B cell (primary cell): ENCODE data around the gene SPEG. TPM values are rescaled to one million over a fixed set of nuclear protein-coding genes. Genes with fewer than 3 reads are reported as not detected.

Experiments
- ATAC-seq: fragments of 200-7000 bp; cut with Tn5 transposase; one replicate; pipeline ENCODE4 v1.10.0; 2021; ENCODE audit warnings: low read depth, mild to moderate bottlenecking, moderate number of reproducible peaks, moderate library complexity
- CTCF ChIA-PET: fragments of 350-600 bp; sonication (Branson Sonifier 250); formaldehyde crosslinking; loops from one replicate; lab custom pipeline; 2021; ENCODE audit warnings: antibody characterized with exemption, inconsistent platforms; lab: Charles Lee
- POLR2A ChIA-PET: fragments of 350-600 bp; sonication (Branson Sonifier 250); formaldehyde crosslinking; loops from one replicate; lab custom pipeline; 2021; ENCODE audit warnings: antibody characterized with exemption; lab: Charles Lee
- DNase-seq: peaks from one replicate; pipeline ENCODE4 v3.0.0; 2013
- H2AFZ ChIP-seq: 2 replicates; pipeline ENCODE4 v1.6.1; 2012; ENCODE audit warnings: mild to moderate bottlenecking, low read depth, low read length; ENCODE audit not compliant: insufficient read depth, poor library complexity, severe bottlenecking
- H3K27ac ChIP-seq, 2 donors: 1 replicate in 1 of 2; 2 replicates in 1 of 2; pipeline ENCODE4 v1.5.1; 2012 to 2013; ENCODE audit warnings: low read length in 2 of 2, mild to moderate bottlenecking in 2 of 2, moderate library complexity in 1 of 2
- H3K27me3 ChIP-seq, 4 experiments: fragments of 200-600 bp in 1 of 4; sonication (generic) in 1 of 4; replicated peaks in 1 of 4; 1 replicate in 2 of 4; 2 replicates in 2 of 4; pipeline versions ENCODE4 v1.6.1 to v1.7.0; 2013 to 2016; ENCODE audit warnings: low read length in 3 of 4, mild to moderate bottlenecking in 2 of 4, mixed read lengths in 1 of 4, moderate library complexity in 1 of 4; ENCODE audit not compliant: insufficient read depth in 4 of 4, control insufficient read depth in 3 of 4; ENCODE audit errors: control extremely low read depth in 1 of 4
- H3K36me3 ChIP-seq, 2 experiments: replicated peaks in 1 of 2; 1 replicate in 1 of 2; 2 replicates in 1 of 2; pipeline versions ENCODE4 v1.6.1 to v1.7.1; 2013; ENCODE audit warnings: low read length in 1 of 2; ENCODE audit not compliant: insufficient read depth in 2 of 2, control insufficient read depth in 1 of 2; ENCODE audit errors: control extremely low read depth in 1 of 2, extremely low read depth in 1 of 2
- H3K4me1 ChIP-seq, 2 donors: fragments of 200-600 bp in 1 of 2; sonication (generic) in 1 of 2; 1 replicate in 1 of 2; 2 replicates in 1 of 2; pipeline versions ENCODE4 v1.5.1 to v1.6.1; 2013 to 2017; ENCODE audit warnings: low read length in 2 of 2; ENCODE audit not compliant: control insufficient read depth in 2 of 2, insufficient read depth in 2 of 2
- H3K4me2 ChIP-seq: replicated peaks from 2 replicates; pipeline ENCODE3; 2012; ENCODE audit warnings: mild to moderate bottlenecking, low read depth, low read length; ENCODE audit not compliant: poor library complexity, severe bottlenecking
- H3K4me3 ChIP-seq, 5 experiments: fragments of 200-600 bp in 1 of 5; sonication (generic) in 1 of 5; 1 replicate in 3 of 5; 2 replicates in 2 of 5; pipeline versions ENCODE4 v1.5.1 to v1.7.0; 2011 to 2016; ENCODE audit warnings: low read length in 4 of 5, mild to moderate bottlenecking in 4 of 5, low read depth in 2 of 5, control low read depth in 1 of 5, moderate library complexity in 1 of 5; ENCODE audit not compliant: insufficient read depth in 1 of 5; ENCODE audit errors: control extremely low read depth in 1 of 5, extremely low read depth in 1 of 5
- H3K79me2 ChIP-seq: fragments of 200-600 bp; sonication (generic); one replicate; pipeline ENCODE4 v1.6.0; 2016; ENCODE audit warnings: low read length; ENCODE audit not compliant: control insufficient read depth, insufficient read depth
- H3K9ac ChIP-seq: fragments of 200-600 bp; sonication (generic); 2 replicates; pipeline ENCODE4 v1.6.1; 2017; ENCODE audit warnings: mild to moderate bottlenecking, low read length, moderate library complexity
- H3K9me3 ChIP-seq, 3 donors: one replicate each; pipeline versions ENCODE4 v1.6.1 to v1.7.1; 2013; ENCODE audit warnings: low read length in 2 of 3; ENCODE audit not compliant: control insufficient read depth in 2 of 3, insufficient read depth in 1 of 3; ENCODE audit errors: control extremely low read depth in 1 of 3
- H4K20me1 ChIP-seq: 2 replicates; pipeline ENCODE4 v1.6.0; 2012; ENCODE audit warnings: mild to moderate bottlenecking, low read length; ENCODE audit not compliant: insufficient read depth, control insufficient read depth, poor library complexity, severe bottlenecking
- H3K27ac Mint-ChIP-seq: one replicate; pipeline ENCODE4 v1.8.0; 2021; ENCODE audit warnings: mixed read lengths
- H3K27me3 Mint-ChIP-seq: one replicate; pipeline ENCODE4 v1.8.0; 2021; ENCODE audit warnings: mixed read lengths
- H3K4me1 Mint-ChIP-seq: one replicate; pipeline ENCODE4 v1.8.0; 2021; ENCODE audit warnings: mixed read lengths
- H3K4me3 Mint-ChIP-seq: one replicate; pipeline ENCODE4 v1.8.0; 2021; ENCODE audit warnings: mixed read lengths
- H3K9me3 Mint-ChIP-seq: one replicate; pipeline ENCODE4 v1.8.0; 2022; ENCODE audit warnings: mixed read lengths; ENCODE audit not compliant: insufficient read depth
- EZH2 ChIP-seq: IDR thresholded peaks from 2 replicates; pipeline ENCODE4 v1.6.1; 2012; ENCODE audit warnings: borderline replicate concordance, low read depth, mild to moderate bottlenecking, moderate library complexity, low read length; ENCODE audit not compliant: insufficient read depth, poor library complexity, severe bottlenecking
- WGBS: methylation state at CpG from one replicate; pipeline ENCODE4 v1.1.5; 2013; ENCODE audit warnings: missing lambda C conversion rate; ENCODE audit not compliant: insufficient coverage; 5-methylcytosine and 5-hydroxymethylcytosine counted together
- intact Hi-C: fragments of 100-400 bp; cut with micrococcal nuclease; formaldehyde crosslinking; loops from one replicate; pipeline ENCODE4 v1.10.0; 2022
- polyA plus RNA-seq: library from polyadenylated mRNA; depleted of rRNA; stranded (reverse); fragments of >200 nt; gene quantifications from 2 replicates; pipeline ENCODE4 v1.2.3, GENCODE V29; 2012
- total RNA-seq, 2 donors: library from RNA; stranded (reverse); fragments of 120-200 nt in 1 of 2; gene quantifications; 1 replicate in 1 of 2; 2 replicates in 1 of 2; pipeline versions ENCODE4 v1.2.3 to v1.2.4, GENCODE V29; 2013 to 2022
- TF ChIP-seq, protein P1 (sequence below): fragments of 200-600 bp; IDR thresholded peaks from one replicate; pipeline ENCODE4 v1.8.0; 2022; ENCODE audit warnings: antibody characterized with exemption, mild to moderate bottlenecking

The SPEG gene
- total and polyA plus RNA-seq, 2 donors (not counting 1 experiment from before 2014, with no cell fraction given) = 0.03 to 0.74 TPM

DNA sequence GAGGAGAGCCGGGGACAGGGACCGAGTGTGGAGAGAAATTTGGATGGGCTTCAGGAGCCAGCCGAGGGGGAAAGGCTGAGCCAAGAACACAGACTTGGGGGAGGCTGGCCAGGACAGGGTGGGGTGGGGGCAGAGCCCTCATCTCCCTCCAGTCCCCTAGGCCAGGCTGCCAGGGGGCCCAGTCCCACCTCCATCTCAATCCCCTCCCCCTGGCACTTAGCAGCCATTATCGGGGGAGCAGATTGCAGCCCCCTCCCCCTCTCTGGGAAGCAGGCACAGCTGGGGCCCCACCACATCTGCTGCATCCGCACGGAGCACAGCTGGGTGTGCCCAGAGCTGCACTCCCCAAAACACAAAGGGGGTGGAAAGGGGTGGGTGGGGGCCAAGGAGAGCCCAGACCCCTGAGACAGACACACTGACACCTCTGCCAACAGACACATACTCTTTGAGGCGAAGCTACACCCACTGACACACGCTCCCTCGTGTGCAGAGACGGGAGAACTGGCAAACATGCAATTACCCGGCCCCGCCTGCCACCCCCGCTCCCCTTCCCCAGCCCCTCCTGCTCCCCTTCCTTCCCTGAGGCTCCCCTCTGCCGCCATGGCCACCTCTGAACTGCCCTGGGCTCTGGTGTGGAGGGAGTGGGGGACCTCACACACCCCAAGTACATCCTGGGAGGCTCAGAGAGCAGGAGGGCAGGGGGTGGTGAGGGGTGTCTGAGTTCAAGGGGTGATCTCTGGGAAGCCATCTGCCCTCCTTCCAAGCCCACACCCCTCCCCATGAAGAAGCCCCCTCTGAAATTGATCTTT is 74.5 kb downstream of the SPEG start:
- Histone ChIP-seq H3K36me3 (peaks cover 0 to 25% of the 10 kb centered on the region in 2 experiments), H4K20me1 (no peaks in the 10 kb centered on the region), H3K9me3 (peaks cover 0 to 18% (median 0%) of the 10 kb centered on the region in 3 donors), H3K4me3 (peak overlapping the region in 1 of 5 experiments; percentile 8), H3K4me2 (peak overlapping the region; percentile 64), H3K9ac (no peak overlapping the region), H3K27ac (no peak overlapping the region), H3K27me3 (peaks cover 0 to 60% (median 19%) of the 10 kb centered on the region in 4 experiments), H2AFZ (no peak overlapping the region), H3K79me2 (no peaks in the 10 kb centered on the region), H3K4me1 (peaks cover 15 to 30% of the 10 kb centered on the region in 2 donors)
- H3K9me3 Mint-ChIP-seq = no peaks in the 10 kb centered on the region
- ChIA-PET CTCF (interaction anchor here (0.8 to 2.7 kb wide), 10 partner anchors 8 to 134 kb away, joined by 3 to 15 read pairs (median 5); partner anchors contain the start of gene GMPPA), POLR2A (interaction anchor here (0.9 to 1.6 kb wide), 2 partner anchors 11 kb away, joined by 3 read pairs; no protein-coding TSS in a partner anchor)
- DNase-seq (no peak), ATAC-seq (peak; percentile 11)
- peaks cover 47% of the 10 kb centered on the region for H3K27me3 Mint-ChIP-seq
- TF ChIP-seq, protein P1, sequence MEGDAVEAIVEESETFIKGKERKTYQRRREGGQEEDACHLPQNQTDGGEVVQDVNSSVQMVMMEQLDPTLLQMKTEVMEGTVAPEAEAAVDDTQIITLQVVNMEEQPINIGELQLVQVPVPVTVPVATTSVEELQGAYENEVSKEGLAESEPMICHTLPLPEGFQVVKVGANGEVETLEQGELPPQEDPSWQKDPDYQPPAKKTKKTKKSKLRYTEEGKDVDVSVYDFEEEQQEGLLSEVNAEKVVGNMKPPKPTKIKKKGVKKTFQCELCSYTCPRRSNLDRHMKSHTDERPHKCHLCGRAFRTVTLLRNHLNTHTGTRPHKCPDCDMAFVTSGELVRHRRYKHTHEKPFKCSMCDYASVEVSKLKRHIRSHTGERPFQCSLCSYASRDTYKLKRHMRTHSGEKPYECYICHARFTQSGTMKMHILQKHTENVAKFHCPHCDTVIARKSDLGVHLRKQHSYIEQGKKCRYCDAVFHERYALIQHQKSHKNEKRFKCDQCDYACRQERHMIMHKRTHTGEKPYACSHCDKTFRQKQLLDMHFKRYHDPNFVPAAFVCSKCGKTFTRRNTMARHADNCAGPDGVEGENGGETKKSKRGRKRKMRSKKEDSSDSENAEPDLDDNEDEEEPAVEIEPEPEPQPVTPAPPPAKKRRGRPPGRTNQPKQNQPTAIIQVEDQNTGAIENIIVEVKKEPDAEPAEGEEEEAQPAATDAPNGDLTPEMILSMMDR = no peak
- no peak for TF ChIP-seq EZH2
- intact Hi-C loops = no loop called here
- no peak overlapping the region for H3K27ac Mint-ChIP-seq
- 21% methylated on average over 6 of the region's 14 CpGs for WGBS
- peak overlapping the region; percentile 69 for H3K4me3 Mint-ChIP-seq
- peaks cover 25% of the 10 kb centered on the region for H3K4me1 Mint-ChIP-seq
